Neural progenitor cell (in vitro differentiated cells): Measurements from ENCODE around the gene GPR152.

Source experiments
- CTCF ChIP-seq: fragments of 200-600 bp; sonication (generic); IDR thresholded peaks from 2 replicates; pipeline ENCODE4 v1.5.1; 2017; ENCODE audit warnings: antibody characterized with exemption, mild to moderate bottlenecking
- EZH2 ChIP-seq: fragments of 200-600 bp; sonication (generic); IDR thresholded peaks from 2 replicates; pipeline ENCODE4 v1.6.1; 2017; ENCODE audit warnings: antibody characterized with exemption, mild to moderate bottlenecking, moderate library complexity
- EZH2phosphoT487 ChIP-seq: fragments of 200-600 bp; sonication (generic); IDR thresholded peaks from 2 replicates; pipeline ENCODE4 v1.6.1; 2017; ENCODE audit warnings: antibody characterized with exemption

- TF ChIP-seq CTCF (no peak), EZH2phosphoT487 (no peak), EZH2 (no peak)
Measured at GRCh38 chr11:67484847-67485311, 32.4 kb upstream of the GPR152 start.
